HG02610 (cell line): ENCODE data around the gene NETO2.

Experiments used
- ATAC-seq: cut with Tn5 transposase; IDR thresholded peaks from one replicate; pipeline ENCODE4 v1.9.1; 2021; ENCODE audit warnings: mild to moderate bottlenecking, moderate library complexity; ENCODE audit not compliant: unreplicated experiment

Gene NETO2

GRCh38 chr16:47047524-47048203 lies 96.1 kb downstream of the NETO2 start:
- ATAC-seq, result no peak

GRCh38 chr16:47046726-47047523 lies 96.8 kb downstream of the NETO2 start:
- peak; percentile 66 for ATAC-seq

- ATAC-seq, result no peak
These were observed 98.3 kb downstream of the NETO2 start for GRCh38 chr16:47045459-47045858.

GRCh38 chr16:47045023-47045422 lies 98.7 kb downstream of the NETO2 start:
- no peak for ATAC-seq

GRCh38 chr16:47043970-47044684 lies 99.6 kb downstream of the NETO2 start:
- ATAC-seq, result no peak

GRCh38 chr16:47043200-47043599 lies 100.5 kb downstream of the NETO2 start:
- no peak for ATAC-seq

- ATAC-seq, result peak; percentile 89
These were observed 105.8 kb downstream of the NETO2 start for GRCh38 chr16:47037746-47038458.

GRCh38 chr16:47037396-47037745 lies 106.4 kb downstream of the NETO2 start:
- ATAC-seq, result peak; percentile 23

GRCh38 chr16:47036201-47036600 lies 107.5 kb downstream of the NETO2 start:
- no peak for ATAC-seq

- ATAC-seq, result no peak
These were observed 108.3 kb downstream of the NETO2 start for GRCh38 chr16:47035436-47035835.

GRCh38 chr16:47034455-47034854 lies 109.3 kb downstream of the NETO2 start:
- ATAC-seq, result no peak

- no peak for ATAC-seq
These were observed 110.6 kb downstream of the NETO2 start for GRCh38 chr16:47033176-47033575.

GRCh38 chr16:47029724-47030123 lies 114.0 kb downstream of the NETO2 start:
- ATAC-seq, result no peak

GRCh38 chr16:47028767-47029377 lies 114.9 kb downstream of the NETO2 start:
- ATAC-seq, result no peak
